PC-9 (cell line): Measurements from ENCODE around the gene C6orf118. TPM values are rescaled to one million over a fixed set of nuclear protein-coding genes. Genes with fewer than 3 reads are reported as not detected.

ENCODE experiments used
- BruUV-seq: library from RNA; stranded (reverse); fragments of 400-500 nt; replicated peaks from 2 replicates; lab custom pipeline; 2021; lab: Mats Ljungman, UMichigan
- CTCF ChIA-PET: fragments of 300-600 bp; sonication (Branson Sonifier 250); formaldehyde crosslinking; loops from one replicate; lab custom pipeline; 2022; ENCODE audit warnings: antibody characterized with exemption; lab: Charles Lee
- POLR2A ChIA-PET: fragments of 300-600 bp; sonication (Branson Sonifier 250); formaldehyde crosslinking; loops from one replicate; lab custom pipeline; 2022; ENCODE audit warnings: antibody characterized with exemption; ENCODE audit not compliant: unreplicated experiment; lab: Charles Lee
- DNase-seq, 2 experiments: peaks; one replicate each; pipeline versions ENCODE4 v3.0.0 to v3.0.0-alpha.2; 2015 to 2022; ENCODE audit warnings: mixed read lengths in 1 of 2
- H2AFZ ChIP-seq: fragments of 200-600 bp; sonication (generic); 2 replicates; pipeline ENCODE4 v1.8.1; 2017; ENCODE audit warnings: antibody characterized with exemption
- H3F3A ChIP-seq: fragments of 200-600 bp; sonication (generic); 2 replicates; pipeline ENCODE4 v1.8.1; 2017; ENCODE audit warnings: antibody characterized with exemption, mild to moderate bottlenecking, low read depth; ENCODE audit not compliant: insufficient read depth
- H3K27ac ChIP-seq: fragments of 200-600 bp; sonication (generic); 2 replicates; pipeline ENCODE4 v1.6.1; 2016; ENCODE audit warnings: mixed run types
- H3K27me3 ChIP-seq: fragments of 200-600 bp; sonication (generic); 2 replicates; pipeline ENCODE4 v1.6.1; 2016; ENCODE audit warnings: low read depth, mixed run types; ENCODE audit not compliant: insufficient read depth
- H3K36me3 ChIP-seq: fragments of 200-600 bp; sonication (generic); 2 replicates; pipeline ENCODE4 v1.6.1; 2016; ENCODE audit warnings: low read depth, mixed run types
- H3K4me1 ChIP-seq: fragments of 200-600 bp; sonication (generic); replicated peaks from 2 replicates; pipeline ENCODE4 v1.6.1; 2016; ENCODE audit warnings: mixed run types; ENCODE audit not compliant: insufficient read depth
- H3K4me2 ChIP-seq: fragments of 200-600 bp; sonication (generic); 2 replicates; pipeline ENCODE4 v1.6.1; 2017; ENCODE audit warnings: mixed run types
- H3K4me3 ChIP-seq: fragments of 200-600 bp; sonication (generic); 2 replicates; pipeline ENCODE4 v1.6.1; 2016; ENCODE audit warnings: mixed run types
- H3K79me2 ChIP-seq: fragments of 200-600 bp; sonication (generic); 2 replicates; pipeline ENCODE4 v1.6.1; 2017; ENCODE audit warnings: low read depth, mixed run types
- H3K9me2 ChIP-seq: fragments of 200-600 bp; sonication (generic); 2 replicates; pipeline ENCODE4 v1.8.1; 2017; ENCODE audit warnings: mild to moderate bottlenecking; ENCODE audit not compliant: insufficient read depth
- H3K9me3 ChIP-seq: fragments of 200-600 bp; sonication (generic); 2 replicates; pipeline ENCODE4 v1.8.1; 2016; ENCODE audit warnings: low read depth; ENCODE audit not compliant: insufficient read depth
- H4K20me1 ChIP-seq: fragments of 200-600 bp; sonication (generic); 2 replicates; pipeline ENCODE4 v1.8.1; 2017; ENCODE audit not compliant: insufficient read depth
- EZH2 ChIP-seq: fragments of 200-600 bp; sonication (generic); IDR thresholded peaks from 2 replicates; pipeline ENCODE4 v1.8.0; 2017; ENCODE audit warnings: antibody characterized with exemption, low read depth
- intact Hi-C: fragments of 100-400 bp; cut with micrococcal nuclease; formaldehyde crosslinking; loops from one replicate; pipeline ENCODE4 v1.10.0; 2022; ENCODE audit not compliant: unreplicated experiment
- total RNA-seq: library from RNA; stranded (reverse); gene quantifications from 2 replicates; pipeline ENCODE4 v1.2.3, GENCODE V29; 2021
- TF ChIP-seq, protein P1 (sequence below): fragments of 200-600 bp; sonication (generic); conservative IDR thresholded peaks from 2 replicates; pipeline ENCODE4 v1.6.1; 2017; ENCODE audit warnings: mixed run types, antibody characterized with exemption, mild to moderate bottlenecking, moderate library complexity

C6orf118 gene
- total RNA-seq, 1 experiment from 2014 or later: not detected

DNA sequence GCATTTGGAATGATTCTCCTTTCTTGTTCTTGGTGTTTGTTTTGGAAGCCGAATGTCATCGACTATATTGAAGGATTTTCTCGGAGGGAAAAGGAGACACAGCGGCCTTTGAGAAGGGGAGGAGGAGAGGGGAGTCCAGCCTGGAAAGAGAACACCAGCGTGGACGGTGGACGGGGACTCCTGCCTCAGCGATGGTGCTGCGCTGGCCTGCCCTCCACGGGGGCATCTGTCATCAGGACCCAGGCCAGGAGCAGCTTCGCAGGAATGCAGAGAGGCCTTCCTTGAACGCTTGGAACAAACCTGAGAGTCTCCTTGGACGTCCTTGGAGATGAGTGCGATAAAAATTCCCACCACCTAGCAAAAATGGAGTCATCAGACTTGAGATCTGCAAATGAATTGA lies 8.3 kb upstream of the C6orf118 start:
- H4K20me1 ChIP-seq: no peaks in the 10 kb centered on the region
- no peaks in the 10 kb centered on the region for H3K9me3 ChIP-seq
- H3K27me3 ChIP-seq: peaks cover 24% of the 10 kb centered on the region
- intact Hi-C loops: no loop called here
- CTCF ChIA-PET: no interaction called here
- H3K36me3 ChIP-seq: no peaks in the 10 kb centered on the region
- H2AFZ ChIP-seq: no peak overlapping the region
- H3F3A ChIP-seq: no peaks in the 10 kb centered on the region
- no peak overlapping the region for H3K27ac ChIP-seq
- POLR2A ChIA-PET: no interaction called here
- no peaks in the 10 kb centered on the region for H3K9me2 ChIP-seq
- TF ChIP-seq, protein P1, sequence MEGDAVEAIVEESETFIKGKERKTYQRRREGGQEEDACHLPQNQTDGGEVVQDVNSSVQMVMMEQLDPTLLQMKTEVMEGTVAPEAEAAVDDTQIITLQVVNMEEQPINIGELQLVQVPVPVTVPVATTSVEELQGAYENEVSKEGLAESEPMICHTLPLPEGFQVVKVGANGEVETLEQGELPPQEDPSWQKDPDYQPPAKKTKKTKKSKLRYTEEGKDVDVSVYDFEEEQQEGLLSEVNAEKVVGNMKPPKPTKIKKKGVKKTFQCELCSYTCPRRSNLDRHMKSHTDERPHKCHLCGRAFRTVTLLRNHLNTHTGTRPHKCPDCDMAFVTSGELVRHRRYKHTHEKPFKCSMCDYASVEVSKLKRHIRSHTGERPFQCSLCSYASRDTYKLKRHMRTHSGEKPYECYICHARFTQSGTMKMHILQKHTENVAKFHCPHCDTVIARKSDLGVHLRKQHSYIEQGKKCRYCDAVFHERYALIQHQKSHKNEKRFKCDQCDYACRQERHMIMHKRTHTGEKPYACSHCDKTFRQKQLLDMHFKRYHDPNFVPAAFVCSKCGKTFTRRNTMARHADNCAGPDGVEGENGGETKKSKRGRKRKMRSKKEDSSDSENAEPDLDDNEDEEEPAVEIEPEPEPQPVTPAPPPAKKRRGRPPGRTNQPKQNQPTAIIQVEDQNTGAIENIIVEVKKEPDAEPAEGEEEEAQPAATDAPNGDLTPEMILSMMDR: no peak
- TF ChIP-seq EZH2: no peak
- no peak for DNase-seq
- no peak overlapping the region for H3K4me3 ChIP-seq
- H3K4me1 ChIP-seq: no peaks in the 10 kb centered on the region
- H3K4me2 ChIP-seq: no peak overlapping the region
- BruUV-seq: no TSS peak
- no peaks in the 10 kb centered on the region for H3K79me2 ChIP-seq

DNA sequence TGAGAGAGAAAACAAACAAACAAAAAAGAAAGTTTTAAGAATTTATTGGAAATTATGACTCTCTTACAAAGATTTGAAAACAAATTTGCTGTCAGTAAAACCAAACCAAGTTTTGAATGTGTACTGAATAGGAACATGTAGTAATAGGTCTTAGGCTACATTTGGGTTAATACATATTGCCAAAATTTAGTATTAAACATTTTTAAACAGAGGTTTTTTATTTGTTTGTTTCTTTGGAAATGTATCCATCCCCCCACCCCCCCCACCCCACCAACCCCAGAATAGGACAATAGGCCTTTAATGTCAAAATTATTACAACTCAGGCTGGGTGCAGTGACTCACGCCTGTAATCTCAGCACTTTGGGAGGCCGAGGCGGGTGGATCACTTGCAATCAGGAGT lies 2.5 kb downstream of the C6orf118 start:
- ChIA-PET CTCF (no interaction called here), POLR2A (no interaction called here)
- intact Hi-C loops: no loop called here
- Histone ChIP-seq H3K27ac (no peak overlapping the region), H3K27me3 (peaks cover 53% of the 10 kb centered on the region), H3K4me3 (no peak overlapping the region), H4K20me1 (no peaks in the 10 kb centered on the region), H3K36me3 (no peaks in the 10 kb centered on the region), H3K79me2 (no peaks in the 10 kb centered on the region), H3F3A (no peaks in the 10 kb centered on the region), H3K4me2 (no peak overlapping the region), H3K4me1 (no peaks in the 10 kb centered on the region), H2AFZ (no peak overlapping the region), H3K9me3 (no peaks in the 10 kb centered on the region), H3K9me2 (no peaks in the 10 kb centered on the region)
- DNase-seq: no peak
- BruUV-seq: no TSS peak
- TF ChIP-seq EZH2: no peak
- TF ChIP-seq, protein P1: no peak

DNA sequence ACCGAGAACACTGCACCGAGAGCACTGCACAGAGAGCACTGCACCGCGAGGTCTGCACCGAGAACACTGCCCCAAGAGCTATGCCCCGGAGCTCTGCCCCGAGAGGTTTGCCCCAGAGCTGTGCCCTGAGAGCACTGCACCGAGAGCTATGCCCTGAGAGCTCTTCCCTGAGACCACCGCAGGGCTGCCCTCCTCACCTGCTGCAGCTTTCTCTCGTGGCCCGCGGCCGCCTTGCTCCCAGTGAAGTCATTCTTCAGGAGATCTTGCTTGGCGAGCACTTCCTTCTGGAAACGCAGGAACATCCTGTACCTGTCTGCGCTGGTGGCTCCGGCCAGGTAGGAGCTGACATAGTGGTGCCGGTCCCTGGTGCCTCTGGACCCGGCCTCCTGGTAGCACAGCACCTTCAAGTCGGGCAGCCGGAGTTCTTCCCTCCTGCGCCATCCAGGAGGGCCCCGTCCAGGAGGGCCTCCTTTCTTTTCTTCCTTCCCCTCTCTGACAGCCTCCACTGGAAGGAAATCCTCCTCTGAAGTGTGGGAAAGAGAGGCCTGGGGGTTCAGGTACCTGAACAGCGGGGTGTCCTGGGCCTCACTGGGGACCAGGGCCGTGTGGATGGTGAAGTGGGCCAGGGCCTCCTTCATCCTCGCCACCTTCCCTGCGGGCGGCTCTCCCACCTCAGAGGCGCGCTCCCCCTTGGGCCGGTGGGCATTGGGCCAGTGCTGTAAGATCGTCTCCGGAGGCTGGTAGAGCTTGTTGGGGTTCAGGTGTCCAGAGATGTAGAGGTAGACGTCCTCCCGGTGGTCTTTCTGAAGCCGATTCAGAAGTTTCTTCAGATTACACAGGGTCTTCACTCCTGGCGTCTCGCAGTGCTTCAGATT lies 7.8 kb downstream of the C6orf118 start:
- Histone ChIP-seq H3K79me2 (no peaks in the 10 kb centered on the region), H3K9me2 (no peaks in the 10 kb centered on the region), H2AFZ (no peak overlapping the region), H3K9me3 (no peaks in the 10 kb centered on the region), H3K4me1 (no peaks in the 10 kb centered on the region), H3K27ac (no peak overlapping the region), H3K36me3 (no peaks in the 10 kb centered on the region), H3K4me3 (no peak overlapping the region), H3K4me2 (no peak overlapping the region), H3K27me3 (peaks cover 63% of the 10 kb centered on the region), H3F3A (no peaks in the 10 kb centered on the region), H4K20me1 (no peaks in the 10 kb centered on the region)
- ChIA-PET POLR2A (no interaction called here), CTCF (no interaction called here)
- DNase-seq: no peak
- intact Hi-C loops: no loop called here
- TF ChIP-seq EZH2: no peak
- TF ChIP-seq, protein P1: no peak
- no TSS peak for BruUV-seq
